K562 (cell line): ENCODE measurements around the gene PDGFA. TPM values are rescaled to one million over a fixed set of nuclear protein-coding genes. Genes with fewer than 3 reads are reported as not detected.

Experiments used
- ATAC-seq: fragments of 200-7000 bp; cut with Tn5 transposase; 3 replicates; pipeline ENCODE4 v1.9.1; 2020; ENCODE audit warnings: moderate library complexity
- BruUV-seq: library from RNA; stranded (reverse); fragments of 400-500 nt; replicated peaks from 2 replicates; lab custom pipeline; 2021; lab: Mats Ljungman, UMichigan
- CTCF ChIA-PET: fragments of 300-600 bp; formaldehyde crosslinking; extraction: SDS; loops from one replicate; lab custom pipeline; 2021; ENCODE audit warnings: low intra/inter-chr PET ratio; lab: Yijun Ruan, JAX
- POLR2A ChIA-PET: fragments of 300-600, 350-650 bp; sonication (Branson Sonifier 250); formaldehyde crosslinking; extraction: SDS; loops from one replicate; lab custom pipeline; 2021; ENCODE audit warnings: antibody characterized with exemption, inconsistent platforms; lab: Yijun Ruan, JAX
- DNase-seq, 4 experiments: peaks; one replicate each; pipeline versions ENCODE4 v3.0.0 to v3.0.0-alpha.2; 2011 to 2018; ENCODE audit warnings: low spot score in 3 of 4, mixed read lengths in 3 of 4; ENCODE audit errors: extremely low read depth in 1 of 4
- FAIRE-seq: peaks from 2 replicates; lab custom pipeline; 2011; peaks lifted over from hg19 to GRCh38; lab: Jason Lieb, UNC
- H2AFZ ChIP-seq: 2 replicates; pipeline ENCODE4 v1.6.0; 2011; ENCODE audit warnings: low read depth, low read length, control low read depth, inconsistent platforms
- H3K27ac ChIP-seq: fragments of 200-600 bp; 3 replicates; pipeline ENCODE4 v1.8.0; 2011; ENCODE audit warnings: low read depth, mild to moderate bottlenecking, control low read depth, inconsistent platforms, low read length, moderate library complexity, mixed read lengths; ENCODE audit errors: extremely low read depth
- H3K27me3 ChIP-seq, 2 experiments: fragments of 300-600 bp in 1 of 2; 2 replicates in 1 of 2; 3 replicates in 1 of 2; pipeline versions ENCODE4 v1.6.0 to v1.8.0; 2011; ENCODE audit warnings: inconsistent platforms in 2 of 2, low read length in 2 of 2, mild to moderate bottlenecking in 1 of 2, mixed read lengths in 1 of 2, moderate library complexity in 1 of 2; ENCODE audit not compliant: control insufficient read depth in 2 of 2, insufficient read depth in 2 of 2
- H3K36me3 ChIP-seq: fragments of 300-600 bp; 3 replicates; pipeline ENCODE4 v1.8.0; 2011; ENCODE audit warnings: mild to moderate bottlenecking, low read length, inconsistent platforms; ENCODE audit not compliant: control insufficient read depth, insufficient read depth
- H3K4me1 ChIP-seq, 2 experiments: fragments of 200-600 bp in 1 of 2; replicated peaks in 1 of 2; 2 replicates in 1 of 2; 3 replicates in 1 of 2; pipeline versions ENCODE4 v1.5.1 to v1.8.0; 2011; ENCODE audit warnings: inconsistent platforms in 2 of 2, low read length in 2 of 2, mild to moderate bottlenecking in 1 of 2, mixed read lengths in 1 of 2, moderate library complexity in 1 of 2; ENCODE audit not compliant: control insufficient read depth in 2 of 2, insufficient read depth in 2 of 2
- H3K4me2 ChIP-seq: 2 replicates; pipeline ENCODE4 v1.6.1; 2011; ENCODE audit warnings: low read length, control low read depth, inconsistent platforms, mixed read lengths; ENCODE audit not compliant: insufficient read depth
- H3K4me3 ChIP-seq: fragments of 200-600 bp; sonication (generic), shearing (Covaris generic); 2 replicates; pipeline ENCODE4 v1.5.1; 2016; ENCODE audit warnings: control low read depth, inconsistent platforms
- H3K79me2 ChIP-seq: fragments of 200-600 bp; 3 replicates; pipeline ENCODE4 v1.8.0; 2011; ENCODE audit warnings: low read length, inconsistent platforms; ENCODE audit not compliant: control insufficient read depth, insufficient read depth
- H3K9ac ChIP-seq, 2 experiments: 2 replicates each; pipeline versions ENCODE4 v1.6.0 to v1.6.1; 2011; ENCODE audit warnings: low read depth in 2 of 2, low read length in 2 of 2, control low read depth in 1 of 2, inconsistent platforms in 1 of 2, mild to moderate bottlenecking in 1 of 2, mixed read lengths in 1 of 2; ENCODE audit not compliant: insufficient read depth in 1 of 2
- H3K9me1 ChIP-seq: one replicate; pipeline ENCODE4 v1.6.0; 2011; ENCODE audit warnings: inconsistent platforms, mild to moderate bottlenecking, low read length, moderate library complexity; ENCODE audit not compliant: control insufficient read depth, insufficient read depth
- H3K9me3 ChIP-seq: replicated peaks from 2 replicates; pipeline ENCODE4 v1.5.1; 2011; ENCODE audit warnings: low read depth, low read length, inconsistent platforms; ENCODE audit not compliant: control insufficient read depth, insufficient read depth
- H4K20me1 ChIP-seq: replicated peaks from 2 replicates; pipeline ENCODE4 v1.6.1; 2011; ENCODE audit warnings: low read length, inconsistent platforms, mixed read lengths; ENCODE audit not compliant: control insufficient read depth, insufficient read depth
- FOXM1 ChIP-seq, 2 experiments: fragments of 450-650 bp in 1 of 2; sonication (generic) in 1 of 2; formaldehyde crosslinking in 1 of 2; IDR thresholded peaks; 2 replicates each; pipeline versions ENCODE4 v1.6.1 to v1.9.0; 2017 to 2022; ENCODE audit warnings: low read depth in 2 of 2, mild to moderate bottlenecking in 2 of 2, missing genetic modification reagents in 1 of 2, moderate library complexity in 1 of 2
- GABPA ChIP-seq: fragments of 200-800 bp; sonication (Bioruptor generic); conservative IDR thresholded peaks from 2 replicates; pipeline ENCODE4 v1.6.1; 2016; ENCODE audit warnings: low read depth, missing genetic modification characterization, missing compliant biosample characterization
- HMG20A ChIP-seq: fragments of 450-650 bp; formaldehyde crosslinking; conservative IDR thresholded peaks from 2 replicates; pipeline ENCODE4 v1.4.0; 2020; ENCODE audit warnings: mild to moderate bottlenecking, mixed read lengths
- LARP7 ChIP-seq: fragments of 450-650 bp; IDR thresholded peaks from 2 replicates; pipeline ENCODE4 v1.6.1; 2016
- MED1 ChIP-seq: sonication (generic); formaldehyde crosslinking; IDR thresholded peaks from 2 replicates; pipeline ENCODE4 v1.8.1; 2023; ENCODE audit warnings: missing genetic modification reagents, borderline replicate concordance
- ZNF23 ChIP-seq: fragments of 250-450 bp; sonication (Bioruptor Pico); IDR thresholded peaks from 2 replicates; pipeline ENCODE4 v1.4.0; 2020; ENCODE audit warnings: mild to moderate bottlenecking
- ZNF324 ChIP-seq: fragments of 250-450 bp; sonication (Bioruptor Pico); IDR thresholded peaks from 2 replicates; pipeline ENCODE4 v1.4.0; 2020; ENCODE audit warnings: mild to moderate bottlenecking
- ZNF561 ChIP-seq: fragments of 450-650 bp; formaldehyde crosslinking; conservative IDR thresholded peaks from 2 replicates; pipeline ENCODE4 v1.4.0; 2020; ENCODE audit warnings: mild to moderate bottlenecking, moderate library complexity
- WGBS: fragments of 100-300 bp; shearing (Covaris generic); methylation state at CpG from one replicate; pipeline ENCODE4 v1.1.6; 2016; ENCODE audit warnings: low coverage, mixed read lengths; ENCODE audit not compliant: insufficient coverage; ENCODE audit errors: missing lambda C conversion rate; 5-methylcytosine and 5-hydroxymethylcytosine counted together
- in situ Hi-C: fragments of 300-500 bp; cut with MboI; formaldehyde crosslinking; loops from 4 replicates; pipeline ENCODE4 v1.15.0; 2018; ENCODE audit warnings: inconsistent platforms, mixed read lengths
- intact Hi-C: fragments of 100-400 bp; cut with micrococcal nuclease; formaldehyde crosslinking; loops from 2 replicates; pipeline ENCODE4 v1.14.2; 2022
- polyA plus RNA-seq, 8 experiments: library from polyadenylated mRNA; depleted of rRNA in 4 of 8; stranded (reverse) in 5 of 8; unstranded in 3 of 8; fragments of >200 nt; fragmentation: Nextera tagmentation in 2 of 8; fragmentation: Illumina TruSeq in 1 of 8; extraction: Ambion mirVana in 2 of 8; extraction: Trizol in 1 of 8; gene quantifications; 2 replicates each; pipeline versions ENCODE4 v1.2.1 to v1.2.3, GENCODE V29; 2011 to 2014; ENCODE audit warnings: inconsistent platforms in 1 of 8, missing spikeins in 1 of 8
- total RNA-seq, 7 experiments: library from RNA; depleted of rRNA in 6 of 7; stranded (reverse); fragments of >200 nt in 6 of 7; fragmentation: Illumina TruSeq in 2 of 7; extraction: Trizol in 2 of 7; gene quantifications; 2 replicates each; pipeline versions ENCODE4 v1.2.1 to v1.2.3, GENCODE V29; 2011 to 2021; ENCODE audit warnings: low replicate concordance in 1 of 7

PDGFA gene
- total and polyA plus RNA-seq, 9 of the 15 experiments (the other 6 are each of a cell fraction or from before 2014, with no cell fraction given) = 2.5 to 10.2 (median 4.6) TPM

- POLR2A ChIA-PET = no interaction called here
- Histone ChIP-seq H3K9me1 (no peaks in the 10 kb centered on the region), H2AFZ (no peak overlapping the region)
- DNase-seq = no peak
- TF ChIP-seq FOXM1 (IDR thresholded peaks at IDR 0.05; ENCODE audit: low read depth) = no peak
- TF ChIP-seq FOXM1 (CRISPR knock-in tag; IDR thresholded peaks at IDR 0.05; ENCODE audit: low read depth) = no peak
- TF ChIP-seq MED1 = no peak
- TF ChIP-seq ZNF324 (CRISPR knock-in tag) = no peak
- TF ChIP-seq GABPA (tag) = no peak
- no peak for TF ChIP-seq LARP7
- no peak for TF ChIP-seq ZNF23
- no peak for TF ChIP-seq HMG20A (CRISPR knock-in tag)
- TF ChIP-seq ZNF561 (CRISPR knock-in tag) = no peak
- TF ChIP-seq, all 486 proteins: peak for 0
- WGBS = 80% methylated on average over 18 of the region's 33 CpGs
- BruUV-seq = no TSS peak
- peaks cover 0 to 26% of the 10 kb centered on the region in 2 experiments; a peak in 1 of 5 replicates for H3K4me1 ChIP-seq
- ATAC-seq (no peak), FAIRE-seq (no peak)
- H3K27me3 ChIP-seq = no peaks in the 10 kb centered on the region
- in situ Hi-C loops (no loop called here), intact Hi-C loops (no loop called here)
- no peak overlapping the region for H3K4me3 ChIP-seq
- no peak overlapping the region for H3K9ac ChIP-seq
- no peaks in the 10 kb centered on the region for H3K9me3 ChIP-seq
- H4K20me1 ChIP-seq = no peaks in the 10 kb centered on the region
- H3K27ac ChIP-seq = no peak overlapping the region
- H3K79me2 ChIP-seq = no peaks in the 10 kb centered on the region
- H3K36me3 ChIP-seq = no peaks in the 10 kb centered on the region; the same call in 2 of the 3 replicates
- CTCF ChIA-PET = interaction anchor here (0.6 kb wide), 1 partner anchor 186 kb away, joined by 3 read pairs; no protein-coding TSS in a partner anchor
- H3K4me2 ChIP-seq = no peak overlapping the region
Measured at GRCh38 chr7:568031-568951, 48.6 kb upstream of the PDGFA start.
